GM12875 (cell line): ENCODE measurements around the gene VLDLR.

Experiments
- H3K4me3 ChIP-seq: one replicate; pipeline ENCODE4 v1.5.1; 2011; ENCODE audit warnings: low read depth, low read length, control low read depth
- TF ChIP-seq, protein P1 (sequence below): IDR thresholded peaks from 2 replicates; pipeline ENCODE4 v1.5.1; 2011; ENCODE audit warnings: low read depth, mild to moderate bottlenecking, control low read depth, inconsistent platforms, low read length, moderate library complexity, borderline replicate concordance; ENCODE audit not compliant: insufficient read depth

The VLDLR gene

DNA sequence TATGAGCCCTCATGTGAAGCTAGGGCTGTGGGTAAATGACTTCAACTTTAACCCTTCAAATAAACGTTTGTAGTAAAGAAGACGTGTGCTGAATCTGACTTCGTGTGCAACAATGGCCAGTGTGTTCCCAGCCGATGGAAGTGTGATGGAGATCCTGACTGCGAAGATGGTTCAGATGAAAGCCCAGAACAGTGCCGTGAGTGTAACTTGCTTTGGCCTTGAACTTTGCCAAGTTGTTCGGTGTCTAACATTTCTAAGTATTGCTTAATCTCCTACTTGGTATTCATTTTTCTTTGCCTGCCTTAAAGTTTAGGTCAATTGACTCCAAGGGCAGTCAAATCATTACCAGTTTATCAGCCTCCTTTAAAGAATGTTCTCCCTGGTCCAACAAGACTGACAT is 18.2 kb downstream of the VLDLR start:
- H3K4me3 ChIP-seq = no peak overlapping the region
- TF ChIP-seq, protein P1, sequence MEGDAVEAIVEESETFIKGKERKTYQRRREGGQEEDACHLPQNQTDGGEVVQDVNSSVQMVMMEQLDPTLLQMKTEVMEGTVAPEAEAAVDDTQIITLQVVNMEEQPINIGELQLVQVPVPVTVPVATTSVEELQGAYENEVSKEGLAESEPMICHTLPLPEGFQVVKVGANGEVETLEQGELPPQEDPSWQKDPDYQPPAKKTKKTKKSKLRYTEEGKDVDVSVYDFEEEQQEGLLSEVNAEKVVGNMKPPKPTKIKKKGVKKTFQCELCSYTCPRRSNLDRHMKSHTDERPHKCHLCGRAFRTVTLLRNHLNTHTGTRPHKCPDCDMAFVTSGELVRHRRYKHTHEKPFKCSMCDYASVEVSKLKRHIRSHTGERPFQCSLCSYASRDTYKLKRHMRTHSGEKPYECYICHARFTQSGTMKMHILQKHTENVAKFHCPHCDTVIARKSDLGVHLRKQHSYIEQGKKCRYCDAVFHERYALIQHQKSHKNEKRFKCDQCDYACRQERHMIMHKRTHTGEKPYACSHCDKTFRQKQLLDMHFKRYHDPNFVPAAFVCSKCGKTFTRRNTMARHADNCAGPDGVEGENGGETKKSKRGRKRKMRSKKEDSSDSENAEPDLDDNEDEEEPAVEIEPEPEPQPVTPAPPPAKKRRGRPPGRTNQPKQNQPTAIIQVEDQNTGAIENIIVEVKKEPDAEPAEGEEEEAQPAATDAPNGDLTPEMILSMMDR = no peak

DNA sequence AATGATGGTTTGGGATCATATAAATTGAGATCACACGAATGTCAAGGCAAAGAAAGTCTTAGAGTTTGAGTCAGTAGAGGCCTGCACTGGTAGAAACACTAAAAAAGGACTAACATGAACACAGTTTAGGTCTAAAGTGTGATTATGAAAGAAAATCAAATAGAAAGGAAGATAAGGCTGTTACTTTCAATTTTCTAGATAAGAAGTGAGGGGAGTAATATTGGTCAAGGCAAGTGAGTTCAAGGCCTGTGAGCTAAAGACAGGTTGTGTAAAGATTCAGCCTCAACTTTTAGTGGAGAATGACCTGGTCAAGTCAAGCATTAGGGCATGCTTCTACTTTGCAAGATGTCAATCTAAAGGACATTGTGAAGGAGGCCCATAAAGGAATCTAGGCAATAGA is 19.0 kb downstream of the VLDLR start:
- H3K4me3 ChIP-seq = no peak overlapping the region
- TF ChIP-seq, protein P1 = no peak

DNA sequence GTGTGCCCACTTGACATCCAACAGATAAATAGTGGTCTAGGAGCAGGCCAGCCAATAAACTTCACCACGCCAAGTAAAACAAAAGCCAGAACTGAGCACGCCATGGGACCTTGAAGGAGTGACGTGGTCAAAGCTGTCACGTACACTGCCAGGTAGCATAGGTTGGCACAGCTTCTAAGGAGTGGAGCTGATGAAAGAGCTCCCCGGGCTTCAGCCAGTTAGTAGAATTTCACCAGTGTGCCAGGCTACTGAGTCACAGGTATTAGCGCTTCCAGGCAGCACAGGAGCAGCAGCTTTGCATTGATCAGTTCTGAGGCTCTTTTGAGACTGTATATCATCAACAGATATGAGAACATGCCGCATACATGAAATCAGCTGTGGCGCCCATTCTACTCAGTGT is 19.4 kb downstream of the VLDLR start:
- TF ChIP-seq, protein P1 = no peak
- H3K4me3 ChIP-seq = no peak overlapping the region

DNA sequence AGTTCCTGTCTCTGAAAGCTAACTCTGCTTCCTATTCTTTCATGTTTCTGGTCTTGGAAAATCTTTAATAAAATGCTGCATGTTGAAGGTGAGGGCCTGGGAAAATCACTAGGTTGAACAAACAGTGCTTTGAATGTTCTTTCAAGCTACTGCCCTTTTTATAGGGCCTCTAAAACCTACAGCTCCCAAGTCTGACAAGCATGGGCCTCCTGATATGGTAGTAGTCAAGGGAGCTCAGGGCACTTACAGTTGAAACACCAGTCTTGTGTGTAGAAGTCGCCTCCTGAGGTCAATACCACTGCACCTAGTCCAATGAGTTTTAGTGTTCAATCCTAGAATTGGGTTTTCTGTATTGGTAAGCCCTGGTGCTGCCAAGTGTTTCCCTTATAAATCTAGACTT is 20.5 kb downstream of the VLDLR start:
- TF ChIP-seq, protein P1 = no peak

DNA sequence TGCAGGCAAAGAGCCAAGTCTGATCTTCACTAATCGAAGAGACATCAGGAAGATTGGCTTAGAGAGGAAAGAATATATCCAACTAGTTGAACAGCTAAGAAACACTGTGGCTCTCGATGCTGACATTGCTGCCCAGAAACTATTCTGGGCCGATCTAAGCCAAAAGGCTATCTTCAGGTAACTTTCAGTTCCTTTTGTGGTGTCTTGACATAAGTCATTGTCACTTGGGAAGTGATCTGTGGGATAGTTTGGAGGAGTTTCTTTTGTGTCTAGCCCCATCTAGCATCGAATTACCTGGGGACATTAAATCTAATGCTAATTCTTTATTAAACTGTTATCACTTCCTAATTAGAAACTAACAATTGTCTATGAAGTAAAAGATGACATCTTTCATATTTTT is 24.0 kb downstream of the VLDLR start:
- TF ChIP-seq, protein P1 = no peak
- no peak overlapping the region for H3K4me3 ChIP-seq

More for the DNA sequence above, 20.5 kb downstream of the VLDLR start:
- no peak overlapping the region for H3K4me3 ChIP-seq

DNA sequence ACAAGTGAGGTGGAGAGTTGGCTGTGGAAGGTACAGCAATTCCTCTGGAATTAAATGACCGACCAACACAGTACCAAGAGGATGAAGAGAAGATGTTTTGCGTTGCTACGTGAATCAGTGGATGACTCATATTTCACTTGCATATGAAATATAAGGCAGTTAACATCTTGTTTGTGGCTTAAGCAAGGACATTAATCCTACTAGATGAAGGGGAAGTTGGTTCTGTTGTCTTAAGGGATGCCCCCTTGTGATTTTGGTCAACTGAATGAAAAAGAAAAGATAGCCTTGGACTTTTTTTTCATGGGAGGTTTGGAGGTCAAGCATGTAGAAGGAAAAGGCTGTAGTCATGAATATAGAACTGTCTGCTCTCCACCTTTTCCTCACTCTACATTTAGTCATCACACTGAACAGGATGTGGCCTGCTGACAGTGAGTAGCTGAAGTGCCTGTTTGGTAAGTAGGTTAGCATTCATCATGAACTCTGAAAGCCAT is 33.9 kb downstream of the VLDLR start:
- TF ChIP-seq, protein P1 = no peak
- H3K4me3 ChIP-seq = no peak overlapping the region

DNA sequence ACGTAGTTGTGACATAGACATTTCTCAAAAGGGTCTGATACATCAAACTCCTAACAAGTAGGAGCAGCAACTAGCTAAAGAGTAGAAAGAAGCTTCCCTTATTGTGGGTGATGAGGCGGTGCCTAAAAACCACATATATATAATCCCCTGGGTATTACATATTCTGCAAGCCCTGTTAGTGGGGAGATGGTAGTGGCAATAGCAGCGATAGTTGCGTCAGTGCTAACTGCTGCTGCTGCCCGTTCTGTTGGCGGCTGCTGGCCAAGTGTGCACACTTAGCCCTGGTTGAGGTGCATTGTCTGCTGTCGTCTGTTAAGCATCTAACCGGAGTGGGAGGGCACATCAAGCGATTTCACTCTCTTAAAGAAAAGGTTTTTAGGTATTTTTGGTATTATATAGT is 35.8 kb downstream of the VLDLR start:
- TF ChIP-seq, protein P1 = no peak
- H3K4me3 ChIP-seq = no peak overlapping the region
